Esophagus (tissue), 2 donors: Measurements from ENCODE around the gene TRAPPC3L. TPM values are rescaled to one million over a fixed set of nuclear protein-coding genes. Genes with fewer than 3 reads are reported as not detected.

Experiments
- H3K27ac ChIP-seq, 2 donors: one replicate each; pipeline ENCODE4 v1.5.1; 2013; ENCODE audit warnings: low read depth in 2 of 2, mild to moderate bottlenecking in 2 of 2, inconsistent platforms in 1 of 2, low read length in 1 of 2, moderate library complexity in 1 of 2
- H3K27me3 ChIP-seq, 2 donors: one replicate each; pipeline ENCODE4 v1.6.1; 2013; ENCODE audit warnings: low read length in 2 of 2, control low read depth in 1 of 2, mild to moderate bottlenecking in 1 of 2; ENCODE audit not compliant: insufficient read depth in 2 of 2, control insufficient read depth in 1 of 2
- H3K36me3 ChIP-seq, 2 donors: one replicate each; pipeline ENCODE4 v1.6.1; 2013; ENCODE audit warnings: low read length in 1 of 2; ENCODE audit not compliant: control insufficient read depth in 2 of 2, insufficient read depth in 2 of 2
- H3K4me1 ChIP-seq, 2 donors: one replicate each; pipeline ENCODE4 v1.6.1; 2013; ENCODE audit warnings: low read length in 1 of 2; ENCODE audit not compliant: control insufficient read depth in 2 of 2, insufficient read depth in 2 of 2
- H3K4me3 ChIP-seq, 2 donors: one replicate each; pipeline ENCODE4 v1.5.1; 2013; ENCODE audit warnings: low read length in 2 of 2, mild to moderate bottlenecking in 2 of 2, low read depth in 1 of 2, moderate library complexity in 1 of 2
- H3K9me3 ChIP-seq, 2 donors: one replicate each; pipeline ENCODE4 v1.6.1; 2013; ENCODE audit warnings: mild to moderate bottlenecking in 2 of 2, low read depth in 1 of 2, low read length in 1 of 2, moderate library complexity in 1 of 2; ENCODE audit not compliant: control insufficient read depth in 2 of 2, insufficient read depth in 1 of 2
- WGBS, 2 donors: extraction: QIAGEN DNeasy Blood & Tissue Kit; methylation state at CpG; one replicate each; pipeline ENCODE4 v1.1.7; 2013; 5-methylcytosine and 5-hydroxymethylcytosine counted together
- polyA plus RNA-seq, 2 donors: library from polyadenylated mRNA; stranded (reverse); fragments of 200-250 nt; gene quantifications; one replicate each; pipeline ENCODE4 v1.2.3, GENCODE V29; 2013
- donor health status: healthy with polysubstance abuse.
- donor health status: Bipolar disorder and iron deficiency.

TRAPPC3L gene
- polyA plus RNA-seq, 2 donors, result 0.01 TPM; not detected in 1

GRCh38 chr6:116561377-116562018 is 16.0 kb upstream of the TRAPPC3L start:
- H3K9me3 ChIP-seq, result no peaks in the 10 kb centered on the region
- H3K4me1 ChIP-seq, result peaks cover 0 to 8% of the 10 kb centered on the region in 2 donors
- 45 to 46% methylated on average over 9 of the region's 9 CpGs for WGBS, 2 donors
- no peak overlapping the region for H3K4me3 ChIP-seq
- no peak overlapping the region for H3K27ac ChIP-seq
- H3K27me3 ChIP-seq, result no peaks in the 10 kb centered on the region
- no peaks in the 10 kb centered on the region for H3K36me3 ChIP-seq

GRCh38 chr6:116560130-116560529 is 14.6 kb upstream of the TRAPPC3L start:
- H3K4me1 ChIP-seq, result peaks cover 0 to 6% of the 10 kb centered on the region in 2 donors
- H3K4me3 ChIP-seq, result no peak overlapping the region
- no peaks in the 10 kb centered on the region for H3K36me3 ChIP-seq
- H3K9me3 ChIP-seq, result no peaks in the 10 kb centered on the region
- H3K27me3 ChIP-seq, result no peaks in the 10 kb centered on the region
- WGBS, 2 donors, result 68 to 73% methylated on average over 2 of the region's 2 CpGs
- H3K27ac ChIP-seq, result no peak overlapping the region

GRCh38 chr6:116557893-116558292 is 12.4 kb upstream of the TRAPPC3L start:
- 20 to 23% methylated on average over 5 of the region's 5 CpGs for WGBS, 2 donors
- Histone ChIP-seq H3K4me3 (no peak overlapping the region), H3K36me3 (no peaks in the 10 kb centered on the region), H3K4me1 (peaks cover 0 to 3% of the 10 kb centered on the region in 2 donors), H3K27me3 (no peaks in the 10 kb centered on the region), H3K9me3 (no peaks in the 10 kb centered on the region), H3K27ac (no peak overlapping the region)

GRCh38 chr6:116556814-116557415 is 11.4 kb upstream of the TRAPPC3L start:
- WGBS, 2 donors, result 89 to 90% methylated on average over 5 of the region's 5 CpGs
- H3K36me3 ChIP-seq, result no peaks in the 10 kb centered on the region
- no peak overlapping the region for H3K4me3 ChIP-seq
- peaks cover 0 to 3% of the 10 kb centered on the region in 2 donors for H3K4me1 ChIP-seq
- no peaks in the 10 kb centered on the region for H3K27me3 ChIP-seq
- no peak overlapping the region for H3K27ac ChIP-seq
- no peaks in the 10 kb centered on the region for H3K9me3 ChIP-seq

GRCh38 chr6:116556065-116556464 is 10.6 kb upstream of the TRAPPC3L start:
- Histone ChIP-seq H3K4me3 (no peak overlapping the region), H3K4me1 (peaks cover 0 to 3% of the 10 kb centered on the region in 2 donors), H3K27me3 (no peaks in the 10 kb centered on the region), H3K9me3 (no peaks in the 10 kb centered on the region), H3K27ac (no peak overlapping the region), H3K36me3 (no peaks in the 10 kb centered on the region)
- WGBS, 2 donors, result 46 to 64% methylated on average over 1 of the region's 1 CpG

GRCh38 chr6:116553451-116553850 is 8.0 kb upstream of the TRAPPC3L start, which contains the start of gene CALHM4:
Gene CALHM4 (plus strand): TSS chr6:116553751. CDS start chr6:116553794, 43 bp downstream.
- no peaks in the 10 kb centered on the region for H3K36me3 ChIP-seq
- H3K4me3 ChIP-seq, result no peak within 1 kb of the TSS
- no peaks in the 10 kb centered on the region for H3K9me3 ChIP-seq
- H3K27me3 ChIP-seq, result no peaks in the 10 kb centered on the region
- H3K4me1 ChIP-seq, result peaks cover 0 to 3% of the 10 kb centered on the region in 2 donors
- no peak within 1 kb of the TSS for H3K27ac ChIP-seq

GRCh38 chr6:116550796-116551195 is 5.3 kb upstream of the TRAPPC3L start:
- Histone ChIP-seq H3K36me3 (no peaks in the 10 kb centered on the region), H3K4me3 (no peak overlapping the region), H3K4me1 (no peaks in the 10 kb centered on the region), H3K27me3 (no peaks in the 10 kb centered on the region), H3K27ac (no peak overlapping the region), H3K9me3 (no peaks in the 10 kb centered on the region)
- WGBS, 2 donors, result 45 to 48% methylated on average over 4 of the region's 4 CpGs

GRCh38 chr6:116547358-116547757 is 1.9 kb upstream of the TRAPPC3L start:
- Histone ChIP-seq H3K27me3 (no peaks in the 10 kb centered on the region), H3K9me3 (no peaks in the 10 kb centered on the region), H3K27ac (no peak overlapping the region), H3K4me1 (no peaks in the 10 kb centered on the region), H3K4me3 (no peak overlapping the region), H3K36me3 (no peaks in the 10 kb centered on the region)
- 88 to 90% methylated on average over 6 of the region's 6 CpGs for WGBS, 2 donors

GRCh38 chr6:116543149-116543548 is 2.3 kb downstream of the TRAPPC3L start:
- Histone ChIP-seq H3K4me1 (no peaks in the 10 kb centered on the region), H3K27ac (no peak overlapping the region), H3K36me3 (no peaks in the 10 kb centered on the region), H3K4me3 (no peak overlapping the region), H3K9me3 (no peaks in the 10 kb centered on the region), H3K27me3 (no peaks in the 10 kb centered on the region)

GRCh38 chr6:116542426-116542825 is 3.1 kb downstream of the TRAPPC3L start:
- H3K27ac ChIP-seq, result no peak overlapping the region
- no peak overlapping the region for H3K4me3 ChIP-seq
- H3K36me3 ChIP-seq, result no peaks in the 10 kb centered on the region
- H3K4me1 ChIP-seq, result no peaks in the 10 kb centered on the region
- H3K9me3 ChIP-seq, result no peaks in the 10 kb centered on the region
- H3K27me3 ChIP-seq, result no peaks in the 10 kb centered on the region
